HG03432 (cell line): ENCODE measurements around the gene HOXC9.
"Not testable (repeated sequence)": the region's sequence is repeated elsewhere in the genome, so short reads cannot be mapped to it uniquely, and the experiment has no call there.

Experiments used
- ATAC-seq: cut with Tn5 transposase; IDR thresholded peaks from one replicate; pipeline ENCODE4 v1.9.1; 2021; ENCODE audit warnings: mild to moderate bottlenecking, moderate library complexity; ENCODE audit not compliant: unreplicated experiment

Gene HOXC9

DNA sequence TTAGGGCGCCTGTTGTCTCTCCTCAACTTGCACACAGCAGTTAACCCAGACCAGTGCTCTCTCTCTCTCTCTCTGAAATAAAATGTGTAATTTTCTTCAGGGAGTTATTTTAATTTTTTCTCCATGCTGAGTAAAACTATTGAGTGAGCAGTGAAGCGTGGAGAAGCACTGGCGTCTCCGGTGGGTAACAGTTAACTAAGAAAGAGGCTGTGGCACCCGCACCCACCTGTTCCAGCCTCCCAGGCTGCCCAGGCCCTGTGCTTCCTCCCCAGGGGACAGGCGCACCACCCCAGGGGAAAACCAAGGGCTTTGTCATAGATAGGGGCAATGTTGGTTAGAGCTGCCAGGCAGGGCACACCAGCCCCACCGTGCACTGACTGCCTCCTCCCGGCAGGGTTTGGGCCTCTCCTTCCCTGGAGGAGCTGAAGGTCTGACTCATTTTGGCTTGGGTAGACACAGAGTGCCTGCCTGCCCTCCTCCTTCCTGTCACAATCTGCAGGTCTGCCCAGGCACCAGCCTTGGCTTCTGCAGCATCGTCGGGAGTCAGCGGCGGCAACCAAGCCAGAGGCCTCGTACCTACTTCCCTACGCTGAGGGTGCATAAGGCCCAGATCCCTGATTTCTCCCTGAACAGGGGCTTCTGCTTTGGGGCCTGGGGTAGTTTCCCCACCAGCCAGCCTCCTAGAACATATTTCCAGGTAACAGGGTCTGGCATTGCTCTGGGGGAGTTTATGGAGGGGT, 36.8 kb downstream of the HOXC9 start:
- ATAC-seq = peak; percentile 71

DNA sequence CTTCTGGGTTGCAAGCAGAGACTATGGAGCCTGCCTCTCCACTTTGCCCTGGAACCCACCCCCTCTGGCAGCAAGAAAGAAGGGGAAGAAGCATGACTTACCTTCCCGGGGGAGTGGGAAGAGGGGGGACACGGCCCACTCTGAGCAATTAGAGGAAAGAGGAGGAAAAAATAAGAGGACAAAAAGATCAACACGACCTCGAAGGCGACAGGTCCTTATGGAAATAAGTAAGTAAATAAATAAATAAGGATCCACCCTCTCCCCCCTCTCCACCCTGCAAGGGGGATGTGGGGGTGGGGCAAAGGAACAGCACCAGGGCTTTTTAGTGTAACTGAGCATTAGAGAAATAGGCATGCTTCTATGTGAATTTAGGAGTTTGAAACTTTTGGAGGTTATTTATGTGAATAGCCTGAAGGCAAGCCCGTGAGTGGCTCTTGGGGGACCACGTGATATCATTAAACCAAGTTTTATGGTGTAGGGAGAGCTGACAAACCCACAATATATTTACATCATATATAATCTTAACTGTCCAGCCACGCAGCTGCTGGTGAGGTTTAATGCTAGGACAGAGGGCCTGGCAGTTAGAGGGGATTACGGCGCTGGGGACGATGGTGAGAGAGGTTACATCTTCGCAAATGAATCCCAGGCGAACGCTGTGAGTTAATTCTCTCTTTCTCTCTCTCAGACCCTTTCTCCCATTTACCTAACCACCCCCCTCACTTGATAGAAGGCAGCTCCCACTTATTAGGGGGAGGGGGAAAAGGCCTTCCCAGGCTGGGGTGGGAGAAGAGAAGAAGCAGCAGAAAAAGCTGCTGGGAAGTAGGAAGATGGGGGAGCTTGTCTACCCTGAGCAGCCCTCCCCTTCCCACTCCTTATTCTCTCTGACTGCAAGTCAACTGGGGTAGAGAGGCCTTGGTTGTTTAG, 37.7 kb downstream of the HOXC9 start:
- no peak for ATAC-seq

DNA sequence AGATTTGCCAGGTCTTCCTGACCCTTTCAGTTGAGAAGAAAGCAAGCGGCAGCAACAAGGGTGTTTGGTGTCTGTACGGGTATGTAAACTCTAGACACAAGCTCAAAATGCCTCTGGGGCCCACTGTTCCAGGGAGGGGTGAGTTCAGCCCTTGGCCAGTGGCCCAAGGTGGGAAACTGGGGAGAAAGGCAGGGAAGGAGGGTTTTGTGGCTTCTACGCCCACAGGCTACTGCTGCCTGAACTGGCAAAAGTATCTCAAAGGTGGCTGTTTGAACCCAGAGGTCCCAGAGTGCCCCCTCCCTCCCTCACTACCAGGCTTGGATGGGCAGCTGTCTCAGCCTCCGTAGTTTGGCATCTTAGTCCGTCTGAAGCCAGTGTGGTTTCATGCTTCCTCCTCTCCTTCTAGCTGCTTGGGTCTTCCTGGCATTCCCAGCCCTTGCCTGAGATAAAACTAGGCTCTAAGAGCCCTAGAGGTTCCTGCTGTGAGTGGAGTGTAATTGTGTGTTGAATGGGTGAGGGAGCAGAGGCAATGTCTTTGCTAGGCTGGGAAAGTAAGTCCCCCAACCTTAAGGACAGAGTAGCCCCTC, 38.4 kb downstream of the HOXC9 start:
- ATAC-seq = no peak

DNA sequence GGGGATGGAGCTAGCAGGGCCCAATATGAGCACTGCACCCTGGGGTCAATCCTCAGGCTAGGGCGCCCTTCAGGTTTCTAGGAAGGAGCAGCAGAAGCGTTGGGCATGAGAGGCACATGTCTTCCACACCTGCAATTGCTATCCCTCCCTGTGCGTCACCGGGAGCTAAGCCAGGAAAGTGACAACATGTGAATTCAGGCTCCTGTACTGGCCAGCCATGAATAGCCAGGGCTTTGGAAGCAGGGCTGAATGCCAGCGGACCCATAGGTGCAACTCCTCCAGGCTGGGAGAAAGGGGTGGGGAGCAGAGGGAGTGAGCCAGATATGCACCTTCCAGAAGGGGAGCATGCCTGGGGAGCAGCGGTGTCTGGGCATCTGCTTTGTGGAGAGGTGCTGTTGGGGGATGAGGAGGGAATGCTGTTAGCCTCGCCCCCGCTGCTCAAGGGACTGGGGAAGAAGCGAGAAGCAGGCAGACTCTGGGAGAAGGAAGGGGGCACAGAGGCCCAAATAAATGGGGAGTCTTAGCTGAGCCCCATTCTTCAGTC, 39.0 kb downstream of the HOXC9 start:
- ATAC-seq = no peak

DNA sequence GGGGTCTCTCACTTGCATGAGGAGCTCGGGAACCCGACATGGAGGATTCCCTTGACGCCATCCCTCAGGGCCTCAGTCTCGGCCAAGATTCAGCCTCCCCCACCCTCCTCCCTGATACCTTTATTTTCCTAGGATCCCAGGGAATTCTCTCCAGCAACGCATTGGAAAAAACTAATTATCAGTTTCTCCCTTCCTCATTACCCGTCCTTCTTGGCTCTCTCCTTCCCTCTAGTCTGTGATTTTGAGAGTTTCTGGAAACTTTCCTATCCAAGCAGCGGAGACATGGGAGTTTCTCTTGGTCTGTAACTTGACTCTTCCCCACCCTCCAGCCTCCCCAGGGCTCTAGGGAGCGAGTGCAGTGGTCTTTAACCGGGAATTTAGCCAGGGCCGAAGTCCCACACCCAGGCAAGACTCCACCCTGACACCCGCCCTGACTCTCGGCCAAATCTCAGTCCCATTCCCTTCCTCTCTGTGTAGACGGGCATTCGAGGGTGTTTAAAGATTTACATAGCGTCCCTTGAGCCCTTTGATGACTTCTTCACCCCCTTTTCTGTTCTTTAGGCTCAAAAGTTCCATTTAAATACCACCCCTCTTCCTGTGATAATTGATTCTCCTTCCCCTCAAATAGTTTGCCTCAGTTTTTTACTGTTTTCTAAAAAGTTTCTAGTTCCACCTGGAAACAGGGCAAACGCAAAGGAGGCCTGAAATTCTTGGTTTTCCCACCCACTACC, 39.6 kb downstream of the HOXC9 start:
- ATAC-seq = no peak

DNA sequence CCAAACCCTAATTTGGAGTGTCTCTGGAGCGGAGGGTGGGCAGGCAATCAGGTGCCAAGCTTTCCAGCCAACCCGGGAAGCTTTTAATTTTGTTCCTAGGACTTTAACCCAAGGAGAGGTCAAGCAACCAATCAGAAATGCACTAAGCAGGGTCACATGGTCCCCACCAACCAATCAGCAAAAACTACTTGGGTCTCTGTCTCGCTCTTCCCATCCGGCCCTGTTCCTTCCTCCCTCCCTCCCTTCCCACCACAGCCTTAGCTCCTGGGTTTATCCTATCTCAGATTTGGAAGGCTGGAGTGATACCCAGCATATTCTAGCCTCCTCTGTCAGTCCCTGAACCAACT, 40.2 kb downstream of the HOXC9 start:
- ATAC-seq = no peak

DNA sequence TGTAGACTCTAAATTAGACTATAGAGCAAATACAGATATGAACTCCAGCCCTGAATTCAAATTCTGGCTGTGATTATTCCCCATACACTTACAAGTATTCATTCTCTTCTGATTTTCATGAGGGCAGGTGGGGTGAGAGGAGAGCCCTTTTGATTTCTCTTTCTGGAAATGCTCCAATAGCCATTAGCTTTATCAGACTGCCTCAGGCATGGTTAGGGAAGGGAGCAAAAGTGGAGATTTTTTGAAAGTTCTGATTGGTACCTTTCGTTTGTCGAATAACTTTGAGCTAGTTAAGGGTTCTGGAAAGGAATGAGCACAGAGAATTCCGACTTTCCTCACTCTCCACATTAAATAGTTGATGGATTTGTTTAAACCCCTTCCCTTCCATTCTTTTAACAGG, 40.7 kb downstream of the HOXC9 start:
- ATAC-seq = no peak

DNA sequence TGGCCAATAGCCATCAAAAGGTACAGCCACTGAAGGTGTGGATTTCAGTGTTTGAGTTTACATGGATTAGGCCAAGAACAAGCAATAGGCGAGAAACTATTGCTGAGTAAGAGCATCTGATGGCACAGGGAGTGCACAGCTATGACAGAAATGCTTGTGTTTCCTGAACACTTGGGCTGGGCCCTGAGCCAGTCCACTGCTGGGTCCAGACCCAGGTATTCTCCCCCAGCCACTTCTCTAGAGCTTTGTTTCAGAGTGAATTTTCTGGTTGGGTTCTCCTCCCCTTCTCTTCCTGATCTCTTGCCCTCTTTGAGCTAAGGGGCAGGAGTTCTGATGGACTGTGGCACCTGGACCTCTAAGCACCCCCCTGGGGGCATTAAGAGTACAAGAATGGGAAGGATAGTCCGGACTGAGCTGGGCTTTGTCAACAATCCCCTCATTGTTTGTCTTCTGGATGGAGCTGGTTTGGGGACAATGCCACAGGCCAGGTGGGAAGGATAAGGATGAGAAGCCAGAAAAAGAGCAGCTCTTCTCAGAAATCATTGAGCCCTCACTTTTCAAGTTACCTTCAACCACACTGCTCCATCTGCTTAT, 41.2 kb downstream of the HOXC9 start:
- no peak for ATAC-seq

DNA sequence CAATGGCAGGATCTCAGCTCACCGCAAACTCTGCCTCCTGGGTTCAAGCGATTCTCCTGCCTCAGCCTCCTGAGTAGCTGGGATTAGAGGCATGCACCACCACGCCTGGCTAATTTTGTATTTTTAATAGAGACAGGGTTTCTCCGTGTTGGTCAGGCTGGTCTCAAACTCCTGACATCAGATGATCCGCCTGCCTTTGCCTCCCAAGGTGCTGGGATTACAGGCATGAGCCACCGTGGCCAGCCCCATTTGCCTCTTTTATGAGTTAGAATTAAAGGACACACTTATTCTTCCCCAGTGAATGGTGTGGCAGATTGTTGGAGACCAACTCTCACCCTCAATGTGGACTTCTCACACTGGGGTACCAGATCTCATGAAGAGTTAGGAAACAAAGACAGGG, 42.1 kb downstream of the HOXC9 start:
- not testable (repeated sequence) for ATAC-seq

DNA sequence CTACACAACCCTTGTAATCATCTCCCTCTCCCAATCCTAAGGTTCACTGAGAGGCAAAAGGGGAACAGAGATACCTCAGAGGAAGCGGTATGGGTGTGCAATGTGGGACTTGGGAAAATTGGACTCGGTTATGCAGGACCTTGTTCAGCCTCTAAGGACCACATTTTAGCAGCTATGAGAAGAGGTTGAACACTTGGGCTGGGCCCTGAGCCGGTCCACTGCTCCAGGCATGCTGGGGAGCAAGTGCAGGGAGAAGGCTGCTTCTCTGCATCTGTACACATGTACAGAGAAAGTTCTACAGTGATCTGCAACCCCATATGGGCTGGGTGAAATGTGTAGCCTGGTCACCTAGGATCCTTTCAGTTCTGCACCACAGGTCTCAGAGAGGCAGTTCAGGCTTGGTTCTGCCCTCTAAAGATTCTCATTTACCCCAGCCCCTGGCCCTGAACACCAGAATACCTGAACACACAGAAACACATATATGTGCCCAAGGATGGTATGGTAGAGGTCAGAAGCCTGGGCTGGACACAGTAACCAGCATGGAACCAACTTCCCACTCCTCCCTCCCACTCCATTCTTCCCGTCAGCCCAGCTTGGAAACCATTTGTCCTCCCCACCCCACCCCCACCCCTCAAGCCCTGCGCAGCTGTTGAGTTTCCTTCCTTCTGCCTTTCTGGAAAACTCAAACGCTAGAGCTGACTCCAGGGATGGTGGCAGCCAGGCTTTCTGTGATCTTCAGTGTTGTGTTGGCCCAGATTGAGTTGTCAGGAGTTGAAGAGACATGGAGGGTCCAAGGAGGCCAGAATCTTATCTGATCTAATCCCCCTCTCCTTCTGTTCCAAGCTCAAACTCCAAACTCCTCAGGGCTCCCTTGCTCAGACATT, 43.3 kb downstream of the HOXC9 start:
- no peak for ATAC-seq

DNA sequence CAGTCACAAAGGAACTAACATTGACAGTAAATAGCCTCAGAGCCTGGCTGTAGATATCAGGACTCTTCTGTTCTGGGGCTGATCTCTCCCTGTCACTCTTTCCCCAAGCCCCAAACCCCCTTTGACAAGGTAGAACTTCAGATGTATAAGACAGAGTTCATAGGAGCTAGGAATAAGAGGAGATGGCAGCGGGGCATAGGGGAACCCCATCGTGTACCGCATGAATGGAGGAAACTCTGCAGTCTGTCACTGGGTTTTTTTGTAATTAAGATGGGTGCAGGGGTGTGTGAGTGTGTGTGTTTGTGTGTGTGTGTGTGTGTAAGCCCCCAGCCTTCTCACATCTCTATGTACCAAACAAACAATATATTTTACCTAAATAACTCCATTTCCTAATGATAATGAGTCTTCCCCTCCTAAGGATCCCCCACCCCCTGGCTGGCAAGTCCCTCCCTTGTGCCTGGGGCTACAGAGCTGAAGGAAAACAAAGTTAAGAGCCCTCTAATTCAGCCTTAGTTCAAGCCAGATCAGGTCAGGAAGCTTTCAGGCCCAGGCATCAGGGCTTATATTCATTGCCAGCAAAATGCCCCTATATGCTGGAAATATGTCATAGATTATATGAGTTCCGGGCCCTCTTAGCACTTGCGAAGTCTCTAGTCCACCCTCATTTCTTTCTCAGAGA, 44.6 kb downstream of the HOXC9 start:
- no peak for ATAC-seq

DNA sequence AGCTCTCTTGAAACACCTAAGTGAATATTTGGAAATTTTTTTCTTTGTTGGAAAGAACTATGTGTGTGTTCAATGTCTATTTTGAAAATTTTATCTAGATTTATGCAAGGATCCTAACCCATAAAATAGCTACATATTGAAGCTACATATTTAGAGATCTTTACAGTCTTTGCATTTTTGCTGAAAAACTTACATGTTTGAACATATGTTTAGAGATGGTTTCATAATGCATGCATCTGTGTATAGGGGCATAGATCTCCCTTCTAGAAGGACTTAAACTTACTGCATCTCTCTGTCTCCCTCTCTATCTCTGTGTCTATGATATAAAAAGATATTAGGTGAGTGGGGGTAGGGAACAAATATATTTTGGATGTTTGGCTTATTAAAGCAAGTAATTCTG, 45.4 kb downstream of the HOXC9 start:
- ATAC-seq = no peak

DNA sequence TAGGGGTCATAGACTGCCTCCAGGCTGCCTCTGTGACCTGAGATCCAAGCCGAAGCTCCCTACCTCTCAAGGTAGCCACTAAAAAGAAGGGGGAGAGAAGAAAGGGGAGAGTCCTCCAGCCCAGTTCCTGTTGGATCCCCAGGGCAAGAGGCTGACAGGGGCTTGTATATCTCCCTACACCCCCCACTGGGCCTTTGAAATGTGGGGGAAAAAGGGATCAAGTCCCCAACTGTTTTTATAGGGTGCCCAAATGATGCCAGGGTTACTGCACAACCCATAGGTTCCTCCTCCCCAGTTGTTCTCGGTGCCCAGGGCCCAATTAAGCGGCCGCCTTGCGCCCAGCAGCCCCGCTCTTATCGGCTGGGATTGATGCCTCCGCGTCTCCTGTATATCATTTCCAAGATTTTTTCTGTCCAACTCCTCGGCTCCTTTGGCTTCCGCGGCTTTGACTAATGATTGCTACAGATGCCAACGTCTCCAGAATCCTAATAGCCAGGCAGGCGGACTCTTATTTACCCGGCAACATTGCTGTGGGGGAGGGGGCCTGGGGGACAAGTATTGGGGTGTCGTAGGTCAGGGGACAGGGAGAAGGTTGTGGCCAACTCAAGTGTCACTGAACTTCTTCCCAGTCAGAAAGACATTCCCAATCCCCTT, 46.0 kb downstream of the HOXC9 start:
- ATAC-seq = no peak

DNA sequence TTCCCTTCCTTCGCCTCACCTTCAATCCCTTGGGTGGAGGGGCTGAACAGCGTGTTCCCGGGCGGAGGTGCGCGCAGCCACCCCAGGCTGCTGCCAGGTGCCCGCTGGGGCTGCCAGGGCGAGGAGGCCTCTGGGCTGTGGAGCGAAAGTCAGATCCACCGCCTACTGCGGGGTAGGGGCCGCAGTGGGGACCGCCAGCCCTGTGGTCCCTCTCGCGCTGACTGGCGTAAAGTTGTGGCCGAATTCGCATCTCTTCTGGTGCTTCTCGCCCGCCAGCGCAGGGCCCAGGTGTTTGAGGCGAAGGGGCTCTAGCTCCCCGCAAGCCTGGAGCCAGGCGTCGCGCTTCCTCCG, 46.8 kb downstream of the HOXC9 start:
- no peak for ATAC-seq

DNA sequence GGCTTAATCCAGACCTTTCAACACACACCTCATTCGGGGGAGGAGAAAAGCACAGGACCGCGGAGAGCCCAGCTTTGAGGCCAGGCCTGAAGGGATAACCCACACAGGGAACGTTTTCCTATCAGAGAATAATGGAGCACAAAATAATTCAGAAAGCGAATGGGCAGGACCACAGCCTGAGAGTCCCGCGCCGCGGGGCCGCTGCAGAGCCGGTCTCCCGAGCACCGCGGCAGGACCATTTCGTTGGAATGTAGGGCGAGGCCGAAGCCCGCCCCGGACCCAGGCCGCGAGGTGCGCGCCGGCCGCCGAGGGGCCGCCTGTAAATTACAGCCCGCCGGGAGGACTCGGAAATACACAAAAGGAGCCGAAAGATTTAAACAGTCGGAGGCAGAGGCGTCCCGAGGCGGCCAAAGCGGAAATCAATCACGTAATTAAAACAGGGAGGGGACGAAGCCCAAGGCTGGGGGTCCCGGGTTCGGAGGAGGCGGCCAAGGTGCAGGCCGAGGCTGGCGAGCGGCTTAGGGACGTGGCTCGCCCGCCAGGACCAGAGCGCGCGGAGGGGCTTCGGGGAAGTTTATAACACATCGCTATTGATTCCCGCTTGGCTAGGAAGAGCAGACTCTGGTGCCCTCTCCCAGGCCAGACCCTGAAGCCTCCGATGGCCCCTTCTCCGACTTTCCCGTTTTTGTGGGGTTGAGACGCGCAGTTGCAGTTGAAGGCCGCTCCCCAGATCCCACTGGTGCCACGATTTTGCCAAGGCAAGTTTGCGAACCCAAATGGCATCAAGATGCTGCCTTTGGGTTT, 47.4 kb downstream of the HOXC9 start:
- no peak for ATAC-seq

DNA sequence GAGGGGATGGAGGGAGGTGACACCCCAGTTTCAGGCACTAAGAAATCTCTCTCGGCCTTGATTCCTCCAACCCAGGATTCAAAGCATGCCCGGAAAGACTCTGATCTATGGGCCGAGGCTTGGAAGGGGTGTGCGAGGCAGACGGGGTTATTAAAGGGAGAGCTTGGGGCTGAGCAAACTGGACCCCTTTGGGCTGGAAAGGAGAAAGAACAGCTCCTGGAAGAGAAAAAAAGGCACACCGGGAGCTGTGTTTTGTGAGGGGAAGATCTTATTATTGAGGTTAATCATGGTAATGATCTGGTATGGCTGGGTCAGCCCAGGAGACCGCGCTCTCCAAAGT, 48.0 kb downstream of the HOXC9 start:
- ATAC-seq = no peak

DNA sequence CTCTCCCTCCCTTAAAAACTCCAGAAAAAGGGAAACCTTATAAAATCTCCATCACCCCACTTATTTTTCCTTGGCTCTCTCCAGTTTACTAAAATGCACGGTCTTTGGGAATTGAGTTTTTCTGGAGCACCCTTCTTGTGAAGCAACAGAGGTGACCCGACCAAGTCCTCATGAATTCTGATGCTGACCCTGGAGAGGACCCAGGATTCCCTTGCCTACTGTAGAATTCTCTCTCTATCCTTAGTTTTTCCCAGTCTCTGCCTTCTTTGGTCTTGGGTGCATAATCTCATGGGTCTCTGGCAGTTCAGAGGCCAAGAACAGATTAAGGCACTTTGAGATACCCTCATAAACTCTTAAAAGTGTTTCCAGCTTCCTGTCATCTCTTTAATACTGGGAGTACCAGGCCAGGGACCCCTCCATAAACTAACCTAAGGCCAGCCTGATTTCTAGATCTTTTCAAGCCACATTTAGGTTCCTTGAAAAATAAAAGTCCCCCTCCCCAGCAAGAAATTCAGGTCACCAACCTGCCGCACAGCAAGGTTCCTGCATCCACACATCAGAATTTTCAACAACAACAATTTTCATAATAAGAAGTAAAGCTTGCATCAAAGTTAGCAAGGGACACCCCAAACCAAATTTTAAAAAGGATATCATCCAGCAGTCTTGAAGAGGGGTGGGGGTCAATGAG, 48.6 kb downstream of the HOXC9 start:
- ATAC-seq = no peak
